ENCODE measurements around the gene ZNF563. TPM values are rescaled to one million over a fixed set of nuclear protein-coding genes. Genes with fewer than 3 reads are reported as not detected.
"Not testable (repeated sequence)": the region's sequence is repeated elsewhere in the genome, so short reads cannot be mapped to it uniquely, and the experiment has no call there.

The ZNF563 gene
- total and polyA plus RNA-seq, 4 donors: 2.0 to 5.4 (median 3.5) TPM

GRCh38 chr19:12350890-12351197, 17.4 kb upstream of the ZNF563 start:
- Histone ChIP-seq H3K36me3 (ENCODE audit: control insufficient read depth, insufficient read depth, low read length) (peaks cover 7% of the 10 kb centered on the region), H3K4me3 (ENCODE audit: low read depth, low read length) (no peak overlapping the region), H3K27ac (ENCODE audit: low read depth, low read length) (no peak overlapping the region), H3K9me3 (ENCODE audit: control insufficient read depth, insufficient read depth, low read length) (peaks cover 27% of the 10 kb centered on the region), H3K27me3 (ENCODE audit: control insufficient read depth, insufficient read depth, low read length) (no peaks in the 10 kb centered on the region), H3K4me1 (ENCODE audit: control insufficient read depth, insufficient read depth, low read length) (no peaks in the 10 kb centered on the region)
- DNase-seq (ENCODE audit: low read depth in 4 of 6, low spot score in 6 of 6): no peak
- WGBS (ENCODE audit: insufficient coverage): 82% methylated on average over 1 of the region's 5 CpGs

GRCh38 chr19:12350185-12350889, 16.9 kb upstream of the ZNF563 start:
- Histone ChIP-seq H3K27ac (ENCODE audit: low read depth, low read length) (no peak overlapping the region), H3K9me3 (ENCODE audit: control insufficient read depth, insufficient read depth, low read length) (peaks cover 27% of the 10 kb centered on the region), H3K4me1 (ENCODE audit: control insufficient read depth, insufficient read depth, low read length) (no peaks in the 10 kb centered on the region), H3K27me3 (ENCODE audit: control insufficient read depth, insufficient read depth, low read length) (no peaks in the 10 kb centered on the region), H3K4me3 (ENCODE audit: low read depth, low read length) (no peak overlapping the region), H3K36me3 (ENCODE audit: control insufficient read depth, insufficient read depth, low read length) (peaks cover 7% of the 10 kb centered on the region)
- no peak for DNase-seq (ENCODE audit: low read depth in 4 of 6, low spot score in 6 of 6)
- 94% methylated on average over 6 of the region's 8 CpGs for WGBS (ENCODE audit: insufficient coverage)

DNA sequence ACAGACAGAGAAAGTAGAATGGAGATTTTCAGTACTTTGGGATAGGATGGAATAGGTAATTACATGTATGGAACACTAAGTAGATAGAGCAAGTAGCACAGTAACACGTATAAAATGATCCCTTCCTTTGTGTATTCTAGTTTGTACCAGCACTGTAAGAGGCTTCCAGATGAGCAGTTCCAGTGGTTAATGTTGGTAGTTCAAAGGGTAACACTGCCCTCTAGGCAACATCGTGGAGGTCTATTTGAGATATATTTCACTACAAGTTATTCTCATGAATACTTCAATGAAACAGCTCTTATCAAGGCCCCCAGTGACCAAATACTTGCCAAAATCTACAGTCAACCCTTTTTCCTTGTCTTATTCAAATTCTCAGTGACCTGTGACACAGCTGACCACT, 13.5 kb upstream of the ZNF563 start:
- no peak overlapping the region for H3K4me3 ChIP-seq (ENCODE audit: low read depth, low read length)
- H3K9me3 ChIP-seq (ENCODE audit: control insufficient read depth, insufficient read depth, low read length): peaks cover 22% of the 10 kb centered on the region
- no CpG with 5 or more reads among the region's 2 CpGs for WGBS (ENCODE audit: insufficient coverage)
- no peak overlapping the region for H3K27ac ChIP-seq (ENCODE audit: low read depth, low read length)
- H3K27me3 ChIP-seq (ENCODE audit: control insufficient read depth, insufficient read depth, low read length): no peaks in the 10 kb centered on the region
- no peak for DNase-seq (ENCODE audit: low read depth in 4 of 6, low spot score in 6 of 6)
- peaks cover 5% of the 10 kb centered on the region for H3K36me3 ChIP-seq (ENCODE audit: control insufficient read depth, insufficient read depth, low read length)
- no peaks in the 10 kb centered on the region for H3K4me1 ChIP-seq (ENCODE audit: control insufficient read depth, insufficient read depth, low read length)

DNA sequence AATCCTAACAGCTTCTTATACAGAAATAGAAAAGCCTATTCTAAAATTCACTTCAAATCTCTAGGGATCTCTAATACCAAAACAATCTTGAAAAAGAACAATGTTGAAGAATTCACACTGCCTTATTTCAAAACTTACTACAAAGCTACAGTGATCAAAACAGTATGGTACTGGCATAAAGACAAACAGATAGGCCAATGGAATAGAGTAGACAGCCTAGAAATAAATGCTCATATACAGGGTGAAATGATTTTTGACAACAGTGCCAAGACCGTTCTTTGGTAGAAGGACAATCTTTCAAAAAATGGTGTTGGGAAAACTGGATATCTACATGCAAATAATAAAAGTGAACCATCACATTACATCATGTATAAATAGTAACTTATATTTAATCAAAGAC, 11.8 kb upstream of the ZNF563 start:
- H3K27ac ChIP-seq (ENCODE audit: low read depth, low read length): no peak overlapping the region
- H3K9me3 ChIP-seq (ENCODE audit: control insufficient read depth, insufficient read depth, low read length): peaks cover 15% of the 10 kb centered on the region
- no peak for DNase-seq (ENCODE audit: low read depth in 4 of 6, low spot score in 6 of 6)
- no peaks in the 10 kb centered on the region for H3K36me3 ChIP-seq (ENCODE audit: control insufficient read depth, insufficient read depth, low read length)
- no peak overlapping the region for H3K4me3 ChIP-seq (ENCODE audit: low read depth, low read length)
- no CpG with 5 or more reads among the region's 1 CpG for WGBS (ENCODE audit: insufficient coverage)
- H3K27me3 ChIP-seq (ENCODE audit: control insufficient read depth, insufficient read depth, low read length): no peaks in the 10 kb centered on the region
- H3K4me1 ChIP-seq (ENCODE audit: control insufficient read depth, insufficient read depth, low read length): no peaks in the 10 kb centered on the region

- no peak overlapping the region for H3K4me3 ChIP-seq (ENCODE audit: low read depth, low read length)
- no peak for DNase-seq (ENCODE audit: low read depth in 4 of 6, low spot score in 6 of 6)
- WGBS (ENCODE audit: insufficient coverage): no CpG with 5 or more reads among the region's 4 CpGs
- no peaks in the 10 kb centered on the region for H3K9me3 ChIP-seq (ENCODE audit: control insufficient read depth, insufficient read depth, low read length)
- no peaks in the 10 kb centered on the region for H3K27me3 ChIP-seq (ENCODE audit: control insufficient read depth, insufficient read depth, low read length)
- H3K4me1 ChIP-seq (ENCODE audit: control insufficient read depth, insufficient read depth, low read length): peaks cover 15% of the 10 kb centered on the region
- no peak overlapping the region for H3K27ac ChIP-seq (ENCODE audit: low read depth, low read length)
- H3K36me3 ChIP-seq (ENCODE audit: control insufficient read depth, insufficient read depth, low read length): peaks cover 4% of the 10 kb centered on the region
These were observed 2.1 kb downstream of the ZNF563 start for GRCh38 chr19:12331211-12331941.

DNA sequence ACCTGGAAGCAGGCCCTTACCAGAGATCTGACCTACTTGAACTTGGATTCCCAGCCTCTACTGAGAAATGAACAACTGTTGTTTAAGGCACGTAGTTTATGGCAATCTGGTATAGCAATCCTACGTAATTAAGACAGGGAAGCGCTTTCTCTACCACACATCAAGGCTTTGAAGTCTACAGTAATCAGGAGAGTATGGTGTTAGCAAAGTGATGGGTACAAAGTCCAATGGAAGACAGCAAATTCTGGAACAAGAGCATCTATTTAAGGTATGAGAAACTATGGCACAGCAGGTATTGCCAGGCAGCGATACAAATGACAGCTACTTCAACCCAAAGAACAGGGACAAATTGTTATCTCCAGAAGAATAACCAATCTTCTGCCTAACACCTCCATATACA, 3.1 kb downstream of the ZNF563 start:
- no peak overlapping the region for H3K27ac ChIP-seq (ENCODE audit: low read depth, low read length)
- DNase-seq (ENCODE audit: low read depth in 4 of 6, low spot score in 6 of 6): no peak
- 100% methylated on average over 1 of the region's 4 CpGs for WGBS (ENCODE audit: insufficient coverage)
- no peaks in the 10 kb centered on the region for H3K27me3 ChIP-seq (ENCODE audit: control insufficient read depth, insufficient read depth, low read length)
- no peak overlapping the region for H3K4me3 ChIP-seq (ENCODE audit: low read depth, low read length)
- H3K36me3 ChIP-seq (ENCODE audit: control insufficient read depth, insufficient read depth, low read length): peaks cover 4% of the 10 kb centered on the region
- no peaks in the 10 kb centered on the region for H3K9me3 ChIP-seq (ENCODE audit: control insufficient read depth, insufficient read depth, low read length)
- H3K4me1 ChIP-seq (ENCODE audit: control insufficient read depth, insufficient read depth, low read length): peaks cover 15% of the 10 kb centered on the region

- Histone ChIP-seq H3K36me3 (ENCODE audit: control insufficient read depth, insufficient read depth, low read length) (peaks cover 2% of the 10 kb centered on the region), H3K4me3 (ENCODE audit: low read depth, low read length) (no peak overlapping the region), H3K27ac (ENCODE audit: low read depth, low read length) (no peak overlapping the region), H3K9me3 (ENCODE audit: control insufficient read depth, insufficient read depth, low read length) (peaks cover 4% of the 10 kb centered on the region), H3K27me3 (ENCODE audit: control insufficient read depth, insufficient read depth, low read length) (no peaks in the 10 kb centered on the region), H3K4me1 (ENCODE audit: control insufficient read depth, insufficient read depth, low read length) (no peaks in the 10 kb centered on the region)
- DNase-seq (ENCODE audit: low read depth in 4 of 6, low spot score in 6 of 6): no peak
These were observed 7.7 kb downstream of the ZNF563 start for GRCh38 chr19:12325690-12326089.

DNA sequence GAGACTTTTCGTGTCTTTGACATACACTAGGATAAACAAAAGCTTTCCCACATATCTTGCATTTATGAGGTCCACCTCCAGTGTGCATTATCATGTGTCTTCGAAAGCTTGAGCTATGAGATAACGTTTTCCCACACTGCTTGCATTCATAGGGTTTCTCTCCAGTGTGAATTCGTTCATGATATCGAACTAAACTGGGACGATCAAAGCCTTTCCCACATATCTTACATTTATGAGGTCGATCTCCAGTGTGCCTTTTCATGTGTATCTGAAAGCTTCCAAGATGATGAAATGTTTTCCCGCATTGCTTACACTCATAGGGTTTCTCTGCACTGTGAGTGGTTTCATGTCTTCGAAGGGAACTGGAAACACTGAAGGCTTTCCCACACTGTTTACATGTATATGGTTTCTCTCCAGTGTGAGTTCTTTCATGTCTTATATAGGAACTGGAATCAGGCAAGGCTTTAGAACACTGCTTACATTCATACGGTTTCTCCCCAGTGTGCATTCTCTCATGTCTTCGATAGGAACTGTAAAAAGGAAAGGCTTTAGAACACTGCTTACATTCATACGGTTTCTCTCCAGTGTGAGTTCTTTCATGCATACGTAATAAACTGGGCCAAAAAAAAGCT, 14.5 kb downstream of the ZNF563 start:
- Histone ChIP-seq H3K9me3 (ENCODE audit: control insufficient read depth, insufficient read depth, low read length) (peaks cover 5% of the 10 kb centered on the region), H3K4me3 (ENCODE audit: low read depth, low read length) (no peak overlapping the region), H3K27me3 (ENCODE audit: control insufficient read depth, insufficient read depth, low read length) (no peaks in the 10 kb centered on the region), H3K4me1 (ENCODE audit: control insufficient read depth, insufficient read depth, low read length) (no peaks in the 10 kb centered on the region), H3K27ac (ENCODE audit: low read depth, low read length) (no peak overlapping the region), H3K36me3 (ENCODE audit: control insufficient read depth, insufficient read depth, low read length) (peaks cover 2% of the 10 kb centered on the region)
- WGBS (ENCODE audit: insufficient coverage): 94% methylated on average over 11 of the region's 13 CpGs
- DNase-seq (ENCODE audit: low read depth in 4 of 6, low spot score in 6 of 6): no peak

DNA sequence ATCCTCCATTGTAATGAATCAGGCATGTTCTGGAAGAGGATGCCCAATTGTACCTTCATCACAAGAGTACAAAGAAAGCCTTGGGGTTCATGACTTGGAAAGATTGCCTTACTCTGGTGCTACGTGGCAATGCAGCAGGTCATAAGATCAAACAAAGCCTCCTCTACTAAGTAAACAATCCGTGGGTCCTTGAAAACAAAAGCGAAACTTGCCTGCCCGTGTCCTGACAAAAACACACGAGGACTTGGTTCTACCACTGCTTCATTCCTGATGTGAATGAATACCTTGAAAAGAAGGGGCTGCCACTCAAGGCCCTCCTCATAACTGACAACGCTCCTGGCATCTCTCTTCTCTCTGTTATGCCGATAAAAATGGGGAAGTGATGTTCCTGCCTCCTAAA, 18.9 kb downstream of the ZNF563 start:
- 76% methylated on average over 3 of the region's 7 CpGs for WGBS (ENCODE audit: insufficient coverage)
- DNase-seq (ENCODE audit: low read depth in 4 of 6, low spot score in 6 of 6): no peak
- Histone ChIP-seq H3K36me3 (ENCODE audit: control insufficient read depth, insufficient read depth, low read length) (no peaks in the 10 kb centered on the region), H3K9me3 (ENCODE audit: control insufficient read depth, insufficient read depth, low read length) (peaks cover 2% of the 10 kb centered on the region), H3K4me3 (ENCODE audit: low read depth, low read length) (no peak overlapping the region), H3K27me3 (ENCODE audit: control insufficient read depth, insufficient read depth, low read length) (no peaks in the 10 kb centered on the region), H3K27ac (ENCODE audit: low read depth, low read length) (no peak overlapping the region), H3K4me1 (ENCODE audit: control insufficient read depth, insufficient read depth, low read length) (no peaks in the 10 kb centered on the region)

- H3K9me3 ChIP-seq (ENCODE audit: control insufficient read depth, insufficient read depth, low read length); H3K4me3 ChIP-seq (ENCODE audit: low read depth, low read length); H3K4me1 ChIP-seq (ENCODE audit: control insufficient read depth, insufficient read depth, low read length); H3K27ac ChIP-seq (ENCODE audit: low read depth, low read length); H3K27me3 ChIP-seq (ENCODE audit: control insufficient read depth, insufficient read depth, low read length); H3K36me3 ChIP-seq (ENCODE audit: control insufficient read depth, insufficient read depth, low read length); DNase-seq (ENCODE audit: low read depth in 4 of 6, low spot score in 6 of 6): not testable (repeated sequence)
- WGBS (ENCODE audit: insufficient coverage): 96% methylated on average over 7 of the region's 12 CpGs
These were observed 24.5 kb downstream of the ZNF563 start for GRCh38 chr19:12308891-12309290.

All from spinal cord (tissue), 10 donors.